SU-DHL-6 (cell line): ENCODE measurements around the gene STUB1.
A peak's percentile ranks its signal among the peaks of the same experiment; 100 is the strongest.

ENCODE experiments used
- H2AFZ ChIP-seq: fragments of 200-600 bp; sonication (generic); 2 replicates; pipeline ENCODE4 v1.6.1; 2014; ENCODE audit warnings: low read depth, mild to moderate bottlenecking, moderate library complexity, mixed read lengths, antibody characterized with exemption, low read length; ENCODE audit not compliant: severe bottlenecking
- H3F3A ChIP-seq: fragments of 200-600 bp; shearing (Covaris generic); 2 replicates; pipeline ENCODE4 v1.6.0; 2016; ENCODE audit warnings: antibody characterized with exemption, mild to moderate bottlenecking; ENCODE audit not compliant: insufficient read depth
- H3K27ac ChIP-seq: fragments of 200-600 bp; sonication (generic); 2 replicates; pipeline ENCODE4 v1.5.1; 2016; ENCODE audit warnings: low read depth, mild to moderate bottlenecking, low read length, moderate library complexity, mixed read lengths
- H3K27me3 ChIP-seq: fragments of 200-600 bp; sonication (generic), shearing (Covaris generic); 2 replicates; pipeline ENCODE4 v1.6.0; 2014; ENCODE audit warnings: mild to moderate bottlenecking, low read length
- H3K36me3 ChIP-seq: fragments of 200-600 bp; sonication (generic); 2 replicates; pipeline ENCODE4 v1.6.1; 2014; ENCODE audit warnings: mild to moderate bottlenecking, low read length, mixed read lengths
- H3K4me2 ChIP-seq: fragments of 300-600, 200-600 bp; shearing (Covaris generic), sonication (generic); 2 replicates; pipeline ENCODE4 v1.6.0; 2014; ENCODE audit warnings: low read length, low read depth, mild to moderate bottlenecking; ENCODE audit not compliant: poor library complexity, severe bottlenecking
- H3K4me3 ChIP-seq: fragments of 200-600 bp; sonication (generic); 2 replicates; pipeline ENCODE4 v1.5.1; 2014; ENCODE audit warnings: antibody characterized with exemption, low read length, mild to moderate bottlenecking, mixed read lengths; ENCODE audit not compliant: insufficient read depth, poor library complexity, severe bottlenecking
- H3K79me2 ChIP-seq: fragments of 200-600 bp; sonication (generic); 2 replicates; pipeline ENCODE4 v1.6.1; 2014; ENCODE audit warnings: mild to moderate bottlenecking, low read length, moderate library complexity; ENCODE audit not compliant: insufficient read depth
- H3K9ac ChIP-seq: fragments of 200-600 bp; sonication (generic); 2 replicates; pipeline ENCODE4 v1.7.0; 2014; ENCODE audit warnings: mild to moderate bottlenecking, low read length
- H3K9me2 ChIP-seq: fragments of 200-600 bp; sonication (generic); replicated peaks from 2 replicates; pipeline ENCODE4 v1.6.1; 2014; ENCODE audit warnings: low read length; ENCODE audit not compliant: insufficient read depth
- H3K9me3 ChIP-seq: fragments of 200-600 bp; sonication (generic); 2 replicates; pipeline ENCODE4 v1.6.1; 2014; ENCODE audit warnings: low read length, mixed read lengths; ENCODE audit not compliant: insufficient read depth
- H4K20me1 ChIP-seq: fragments of 200-600 bp; sonication (generic); 2 replicates; pipeline ENCODE4 v1.6.1; 2014; ENCODE audit warnings: low read depth, mild to moderate bottlenecking, antibody characterized with exemption, low read length, moderate library complexity, mixed read lengths
- EZH2phosphoT487 ChIP-seq: fragments of 200-600 bp; sonication (generic), shearing (Covaris generic); conservative IDR thresholded peaks from 2 replicates; pipeline ENCODE4 v1.6.1; 2018; ENCODE audit warnings: mild to moderate bottlenecking, antibody characterized with exemption, low read length, moderate library complexity, mixed read lengths
- TF ChIP-seq, protein P1 (sequence below): fragments of 200-600 bp; sonication (generic); IDR thresholded peaks from one replicate; pipeline ENCODE4 v1.5.1; 2017; ENCODE audit warnings: antibody characterized with exemption, mild to moderate bottlenecking, low read length, moderate library complexity; ENCODE audit not compliant: insufficient read depth, poor library complexity, severe bottlenecking

The STUB1 gene

GRCh38 chr16:643050-643368, 37.2 kb upstream of the STUB1 start:
- no peak overlapping the region for H2AFZ ChIP-seq
- peak overlapping the region; percentile 65 for H3K4me2 ChIP-seq
- no peaks in the 10 kb centered on the region for H4K20me1 ChIP-seq
- H3K4me3 ChIP-seq = peak overlapping the region; percentile 80
- no peaks in the 10 kb centered on the region for H3K36me3 ChIP-seq
- peak overlapping the region; percentile 70 for H3K9ac ChIP-seq
- H3F3A ChIP-seq = peaks cover 27% of the 10 kb centered on the region
- peak overlapping the region; percentile 74 for H3K27ac ChIP-seq
- TF ChIP-seq, protein P1, sequence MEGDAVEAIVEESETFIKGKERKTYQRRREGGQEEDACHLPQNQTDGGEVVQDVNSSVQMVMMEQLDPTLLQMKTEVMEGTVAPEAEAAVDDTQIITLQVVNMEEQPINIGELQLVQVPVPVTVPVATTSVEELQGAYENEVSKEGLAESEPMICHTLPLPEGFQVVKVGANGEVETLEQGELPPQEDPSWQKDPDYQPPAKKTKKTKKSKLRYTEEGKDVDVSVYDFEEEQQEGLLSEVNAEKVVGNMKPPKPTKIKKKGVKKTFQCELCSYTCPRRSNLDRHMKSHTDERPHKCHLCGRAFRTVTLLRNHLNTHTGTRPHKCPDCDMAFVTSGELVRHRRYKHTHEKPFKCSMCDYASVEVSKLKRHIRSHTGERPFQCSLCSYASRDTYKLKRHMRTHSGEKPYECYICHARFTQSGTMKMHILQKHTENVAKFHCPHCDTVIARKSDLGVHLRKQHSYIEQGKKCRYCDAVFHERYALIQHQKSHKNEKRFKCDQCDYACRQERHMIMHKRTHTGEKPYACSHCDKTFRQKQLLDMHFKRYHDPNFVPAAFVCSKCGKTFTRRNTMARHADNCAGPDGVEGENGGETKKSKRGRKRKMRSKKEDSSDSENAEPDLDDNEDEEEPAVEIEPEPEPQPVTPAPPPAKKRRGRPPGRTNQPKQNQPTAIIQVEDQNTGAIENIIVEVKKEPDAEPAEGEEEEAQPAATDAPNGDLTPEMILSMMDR = no peak
- TF ChIP-seq EZH2phosphoT487 = no peak
- peaks cover 13% of the 10 kb centered on the region for H3K79me2 ChIP-seq
- no peaks in the 10 kb centered on the region for H3K9me2 ChIP-seq
- H3K27me3 ChIP-seq = no peaks in the 10 kb centered on the region
- no peaks in the 10 kb centered on the region for H3K9me3 ChIP-seq

GRCh38 chr16:644556-644955, 35.7 kb upstream of the STUB1 start:
- Histone ChIP-seq H3F3A (peaks cover 26% of the 10 kb centered on the region), H3K9me2 (no peaks in the 10 kb centered on the region), H3K79me2 (peaks cover 13% of the 10 kb centered on the region), H2AFZ (no peak overlapping the region), H3K9me3 (no peaks in the 10 kb centered on the region), H4K20me1 (no peaks in the 10 kb centered on the region), H3K27me3 (no peaks in the 10 kb centered on the region), H3K27ac (no peak overlapping the region), H3K4me2 (no peak overlapping the region), H3K36me3 (no peaks in the 10 kb centered on the region), H3K4me3 (no peak overlapping the region), H3K9ac (no peak overlapping the region)
- no peak for TF ChIP-seq EZH2phosphoT487
- TF ChIP-seq, protein P1 = no peak

DNA sequence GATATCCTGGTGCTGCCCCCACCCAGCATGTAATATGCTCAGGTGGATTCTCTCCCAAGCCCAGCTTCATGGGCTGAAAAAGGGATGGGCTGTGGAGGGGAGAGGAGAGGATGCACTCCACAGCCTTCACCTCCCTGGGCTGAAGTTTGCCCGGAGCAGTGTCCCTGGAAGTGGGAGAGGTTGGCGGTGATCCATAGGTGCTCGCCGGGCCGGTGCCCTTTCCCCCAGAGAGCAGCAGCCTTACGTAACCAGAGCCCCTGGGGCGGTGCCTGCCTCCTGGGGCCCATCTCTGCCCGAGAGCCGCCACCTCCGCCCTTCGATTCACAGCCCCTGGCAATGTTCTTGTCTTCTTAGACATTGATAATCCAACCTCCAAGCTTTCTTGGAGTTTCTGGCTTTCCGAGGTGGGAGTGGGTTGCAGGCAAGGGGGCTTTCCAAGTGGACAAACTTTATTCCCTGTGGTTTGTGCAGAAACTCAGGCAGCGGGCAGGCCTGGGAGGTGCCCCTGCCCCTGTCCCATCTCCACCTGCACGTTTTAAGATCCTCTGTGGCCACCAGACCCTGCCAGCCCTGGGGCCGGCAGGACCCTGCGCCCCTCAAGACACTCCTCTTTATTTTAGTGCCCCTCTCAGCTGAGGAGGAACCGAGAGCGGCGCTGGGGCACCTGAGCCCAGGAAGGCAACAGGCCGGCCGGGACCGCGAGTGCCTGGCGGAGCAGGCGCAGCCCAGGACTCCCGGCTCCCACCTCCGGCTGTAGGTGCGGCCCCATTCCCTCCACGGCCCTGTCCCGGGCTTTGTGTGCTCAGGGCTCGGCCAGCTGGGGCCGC, 34.1 kb upstream of the STUB1 start:
- Histone ChIP-seq H3K9me3 (no peaks in the 10 kb centered on the region), H3K4me3 (no peak overlapping the region), H3K9ac (no peak overlapping the region), H3K27me3 (no peaks in the 10 kb centered on the region), H3K79me2 (peaks cover 18% of the 10 kb centered on the region), H3K27ac (no peak overlapping the region), H3K9me2 (no peaks in the 10 kb centered on the region), H3K4me2 (no peak overlapping the region), H2AFZ (no peak overlapping the region), H3F3A (peaks cover 18% of the 10 kb centered on the region), H4K20me1 (no peaks in the 10 kb centered on the region), H3K36me3 (no peaks in the 10 kb centered on the region)
- TF ChIP-seq EZH2phosphoT487 = no peak
- TF ChIP-seq, protein P1 = no peak
